DND-41 (cell line): Measurements from ENCODE around the gene TM4SF1.

ENCODE experiments used
- CTCF ChIP-seq: IDR thresholded peaks from 2 replicates; pipeline ENCODE4 v1.5.1; 2012; ENCODE audit warnings: borderline replicate concordance, low read length, moderate library complexity, mild to moderate bottlenecking; ENCODE audit not compliant: poor library complexity, severe bottlenecking; ENCODE audit errors: extremely low read depth
- EZH2 ChIP-seq: IDR thresholded peaks from 3 replicates; pipeline ENCODE4 v1.6.1; 2012; ENCODE audit warnings: borderline replicate concordance, low read depth, mild to moderate bottlenecking, moderate library complexity, low read length, inconsistent platforms; ENCODE audit not compliant: severe bottlenecking

GRCh38 chr3:149332227-149332765, 45.2 kb downstream of the TM4SF1 start:
- TF ChIP-seq CTCF (no peak), EZH2 (no peak)
